Left cardiac atrium (tissue), 4 donors: ENCODE results near the gene MYOCD. TPM values are rescaled to one million over a fixed set of nuclear protein-coding genes. Genes with fewer than 3 reads are reported as not detected.
A peak's percentile ranks its signal among the peaks of the same experiment; 100 is the strongest.

Source experiments
- ATAC-seq, 2 donors: fragments of 200-7000 bp; cut with Tn5 transposase; one replicate each; pipeline ENCODE4 v1.9.1; 2020; ENCODE audit warnings: mild to moderate bottlenecking in 2 of 2, moderate library complexity in 2 of 2
- DNase-seq: peaks from one replicate; pipeline ENCODE4 v3.0.0-alpha.2; 2020
- intact Hi-C, 2 donors: fragments of 100-400 bp; cut with DNase I; formaldehyde crosslinking; loops; one replicate each; pipeline versions ENCODE4 v1.14.1 to v1.15.1; 2022 to 2023
- total RNA-seq, 2 donors: library from RNA; stranded (reverse); fragmentation: NEBNext Ultra II Directional; extraction: Animal tissue kit (Norgen Biotek cat#: 25700); gene quantifications; one replicate each; pipeline ENCODE4 v1.2.1, GENCODE V29; 2021
- donor health status: DM: no; HTN: yes; CAD: no.
- donor health status: DM: no; HTN: yes; CAD: no; lungs with severe emphysema.
- donor health status: DM: yes; HTN: yes; CAD: no.
- donor health status: Dilated cardiomyopathy.

MYOCD gene
- total RNA-seq, 2 donors from 2014 or later: 36.0 to 38.7 TPM

DNA sequence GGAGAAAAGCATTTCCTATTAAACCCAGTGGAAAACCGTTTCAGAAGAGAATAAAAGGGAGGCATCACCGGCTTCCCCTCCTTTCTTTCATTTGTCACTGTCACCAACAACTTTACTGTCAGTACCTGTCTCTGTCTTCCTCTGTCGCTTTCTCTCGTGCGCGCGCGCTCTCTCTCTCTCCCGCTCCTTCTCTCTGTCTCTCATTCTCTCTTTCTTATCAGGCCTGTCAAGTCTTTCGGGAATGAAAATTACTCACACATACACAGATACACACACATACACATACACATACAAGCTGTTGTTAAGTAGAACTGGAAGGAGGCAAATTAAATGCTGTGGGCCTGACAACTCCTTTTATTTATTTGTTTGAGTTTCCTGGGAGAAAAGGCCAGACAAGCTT is 17.6 kb downstream of the MYOCD start:
- peak; percentile 44 to 87 for ATAC-seq
- DNase-seq: peak; percentile 44
- intact Hi-C loops: loop anchor here (5.0 to 10.0 kb wide), 2 partner anchors 49 to 52 kb away; no protein-coding TSS in a partner anchor

DNA sequence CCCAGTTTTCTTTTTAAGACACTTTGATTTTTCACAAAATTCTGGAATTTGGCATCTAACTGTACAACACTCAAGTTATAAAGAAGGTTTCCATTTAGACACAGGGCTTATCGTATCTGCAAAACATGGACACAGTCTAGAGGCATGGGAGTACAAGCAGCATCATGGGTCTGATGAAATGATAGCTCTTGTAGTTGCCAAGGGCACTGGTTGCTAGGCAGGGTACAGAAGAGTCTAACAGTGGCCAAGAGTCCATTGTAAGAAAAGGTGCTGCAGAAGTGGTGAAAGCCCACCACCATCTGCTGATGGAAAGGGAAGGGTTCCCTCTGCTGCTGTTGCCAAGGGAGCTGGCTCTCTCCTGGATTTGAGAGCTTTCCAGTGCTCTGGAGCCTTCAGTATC is 20.8 kb downstream of the MYOCD start:
- intact Hi-C loops: loop anchor here in 1 of 2 donors (10.0 kb wide), 1 partner anchor 48 kb away; no protein-coding TSS in a partner anchor
- DNase-seq: no peak
- no peak for ATAC-seq

DNA sequence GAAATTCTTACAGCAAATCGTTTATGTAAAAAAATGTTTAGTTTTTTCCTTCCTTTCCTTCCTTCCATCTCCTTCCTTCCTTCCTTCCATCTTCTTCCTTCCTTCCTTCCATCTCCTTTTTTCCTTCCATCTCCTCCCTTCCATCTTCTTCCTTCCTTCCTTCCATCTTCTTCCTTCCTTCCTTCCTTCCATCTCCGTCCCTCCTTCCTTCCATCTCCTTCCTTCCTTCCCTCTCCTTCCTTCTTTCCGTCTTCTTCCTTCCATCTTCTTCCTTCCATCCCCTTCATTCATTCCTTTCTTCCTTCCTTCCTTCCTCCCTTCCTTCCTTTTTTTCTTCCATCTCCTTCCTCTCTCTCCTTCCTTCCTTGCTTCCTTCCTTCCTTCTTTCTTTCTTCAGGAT is 22.7 kb downstream of the MYOCD start:
- DNase-seq: no peak
- intact Hi-C loops: loop anchor here in 1 of 2 donors (10.0 kb wide), 1 partner anchor 46 kb away; no protein-coding TSS in a partner anchor
- no peak for ATAC-seq

DNA sequence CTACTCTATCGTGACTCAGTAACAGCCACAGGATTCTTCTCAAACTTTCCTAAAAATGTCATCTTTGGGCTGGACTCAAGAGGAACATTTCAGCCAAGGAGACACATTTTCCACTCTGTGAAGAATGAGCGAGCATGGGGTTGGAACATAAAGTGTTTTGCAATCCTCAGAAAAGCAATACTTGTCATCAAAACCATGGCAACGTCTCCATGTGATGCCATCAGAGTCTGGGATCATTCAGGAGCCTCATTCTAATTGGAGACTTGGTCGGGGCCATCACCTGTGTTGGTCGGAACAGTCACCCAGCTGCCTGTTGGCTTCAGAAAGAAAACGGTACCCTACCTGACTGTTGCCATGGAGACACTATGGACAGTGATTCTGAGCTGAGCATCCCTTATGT is 25.5 kb downstream of the MYOCD start:
- DNase-seq: no peak
- peak; percentile 14 to 65 for ATAC-seq
- intact Hi-C loops: no loop called here

DNA sequence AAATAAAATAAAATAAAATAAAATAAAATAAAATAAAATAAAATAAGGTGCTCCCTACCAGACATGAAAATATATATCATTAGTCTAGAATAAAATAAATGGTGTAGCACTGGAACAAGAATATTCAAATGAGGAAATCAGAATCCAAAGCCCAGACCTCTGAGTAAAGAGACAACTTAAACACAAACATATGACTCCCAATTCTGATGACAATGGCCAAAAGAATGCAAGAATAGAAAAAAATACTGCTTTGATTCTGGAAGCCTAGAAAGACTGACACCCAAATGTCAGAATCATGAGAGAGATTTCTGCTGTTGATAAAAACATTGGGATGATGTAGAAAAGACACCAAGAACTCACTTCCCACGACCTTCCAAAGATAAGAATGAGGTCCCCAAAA is 27.9 kb downstream of the MYOCD start:
- intact Hi-C loops: no loop called here
- no peak for ATAC-seq
- no peak for DNase-seq

DNA sequence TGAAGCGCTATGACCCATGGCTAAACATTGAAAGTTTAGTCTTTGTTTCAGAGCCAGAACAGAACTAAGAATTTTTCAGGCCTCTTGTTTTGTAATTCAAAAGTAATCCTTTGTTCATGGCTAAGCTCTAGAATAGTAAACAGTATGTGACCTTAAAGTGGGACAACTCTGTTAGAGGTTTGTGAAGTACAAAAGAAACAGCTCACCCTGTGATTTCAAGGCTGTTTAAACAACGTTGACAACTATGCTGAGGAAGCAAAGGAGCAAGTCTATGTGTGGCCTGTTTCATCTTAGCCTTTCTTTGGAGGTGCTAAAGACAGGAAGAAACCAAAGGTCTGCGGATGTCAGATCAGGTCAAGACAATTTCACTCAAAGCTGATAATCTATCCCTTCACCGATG is 40.4 kb downstream of the MYOCD start:
- DNase-seq (no peak), ATAC-seq (no peak)
- intact Hi-C loops: no loop called here

DNA sequence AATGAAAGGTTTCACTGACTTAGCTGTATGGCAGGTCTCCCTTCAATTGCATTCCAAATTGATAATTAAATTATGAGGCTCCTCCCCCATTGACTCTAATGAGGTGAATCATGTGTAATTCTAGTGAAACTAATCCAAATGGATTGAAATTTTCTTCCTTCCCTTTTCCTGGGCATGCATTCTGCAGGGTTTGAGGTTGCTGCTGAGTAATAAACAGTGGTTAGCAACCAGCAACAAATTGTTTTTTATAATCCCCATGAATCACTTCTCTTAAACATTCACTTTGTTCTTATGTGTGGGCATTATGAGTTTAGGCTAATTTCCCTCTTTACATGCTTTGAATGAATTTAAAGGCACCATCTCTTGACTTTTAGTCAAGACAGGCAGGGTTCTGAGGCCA is 43.4 kb downstream of the MYOCD start:
- DNase-seq: no peak
- intact Hi-C loops: no loop called here
- no peak for ATAC-seq

DNA sequence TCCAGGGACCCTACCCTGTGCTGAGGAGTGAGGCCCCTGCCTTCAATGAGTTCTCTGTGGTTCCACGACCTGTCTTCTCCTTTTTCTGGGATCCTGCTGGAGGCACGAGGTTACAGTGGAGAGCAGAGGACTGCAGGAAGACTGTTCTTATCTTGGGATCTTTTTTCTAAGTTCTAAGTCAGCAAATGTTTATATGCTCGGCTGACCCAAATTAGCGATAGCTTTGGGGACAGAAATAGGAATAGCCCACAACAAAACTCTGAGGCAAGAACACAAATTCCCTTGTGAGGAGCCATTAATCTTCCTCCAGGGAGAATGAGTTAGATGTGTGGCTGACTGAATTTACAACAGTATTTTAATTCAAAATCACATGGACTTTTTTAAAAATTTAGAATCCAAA is 46.7 kb downstream of the MYOCD start:
- peak in 1 of 2 donors; percentile 36 for ATAC-seq
- intact Hi-C loops: no loop called here

DNA sequence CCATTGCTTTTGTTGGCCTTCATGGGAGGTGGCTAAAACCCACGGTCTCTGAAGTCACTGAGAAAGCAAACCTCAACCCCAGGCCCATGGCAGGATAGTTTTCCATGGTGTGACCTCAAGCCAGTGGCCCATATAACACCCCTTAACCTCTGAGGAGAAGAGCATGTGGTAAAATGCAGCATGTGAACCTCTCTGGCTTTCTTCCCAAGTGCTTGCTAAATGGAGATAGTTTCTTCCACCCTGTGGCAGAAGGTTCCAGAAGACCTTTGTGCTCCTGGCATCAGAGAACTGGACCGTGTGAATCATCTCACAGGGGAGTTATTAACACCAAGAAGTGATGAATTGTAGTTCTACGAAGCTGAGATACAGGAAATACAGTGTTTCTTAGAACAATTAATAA is 47.3 kb downstream of the MYOCD start:
- intact Hi-C loops: no loop called here
- ATAC-seq (peak; percentile 33 to 58), DNase-seq (no peak)

More for the DNA sequence above, 46.7 kb downstream of the MYOCD start:
- no peak for DNase-seq

DNA sequence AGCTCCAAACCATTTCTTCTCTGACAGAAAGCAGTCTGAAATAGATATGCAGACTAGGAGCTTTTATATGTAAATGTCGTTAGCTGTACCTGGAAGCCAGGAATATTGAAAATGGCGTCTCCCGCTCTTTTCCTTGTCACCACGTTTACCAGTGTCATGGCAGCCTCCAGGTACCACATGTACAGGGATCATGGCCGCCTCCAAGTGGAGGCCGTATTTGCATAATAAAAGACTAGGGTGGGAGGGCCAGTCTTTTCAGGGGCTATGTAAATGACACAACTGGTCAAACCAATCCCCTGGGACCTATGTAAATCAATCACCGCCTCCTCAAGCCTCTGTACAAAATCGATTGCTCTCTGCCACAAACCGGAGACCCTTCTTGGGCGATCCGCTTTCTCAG is 54.3 kb downstream of the MYOCD start:
- intact Hi-C loops: no loop called here
- DNase-seq (no peak), ATAC-seq (no peak)

DNA sequence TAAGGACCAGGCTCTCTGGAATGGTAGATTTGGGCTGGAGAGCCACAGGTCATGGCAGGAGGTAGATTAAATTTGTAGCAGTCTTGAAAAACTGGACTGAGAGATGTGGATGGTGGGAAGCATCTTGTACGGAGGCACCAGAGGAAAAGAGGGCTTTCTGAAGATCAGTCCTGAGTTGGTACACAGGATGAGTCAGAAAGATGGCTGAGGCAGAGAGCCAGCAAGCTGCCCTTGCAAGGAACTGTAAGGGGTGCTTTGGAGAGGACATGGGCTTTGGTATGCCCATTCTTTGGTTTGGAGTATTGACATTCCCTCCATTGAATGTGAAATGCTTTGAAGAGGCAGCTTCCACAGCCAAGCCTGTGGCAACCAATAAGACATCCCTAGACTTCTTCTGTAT is 55.9 kb downstream of the MYOCD start:
- intact Hi-C loops: no loop called here
- ATAC-seq (peak in 1 of 2 donors; percentile 51), DNase-seq (no peak)

DNA sequence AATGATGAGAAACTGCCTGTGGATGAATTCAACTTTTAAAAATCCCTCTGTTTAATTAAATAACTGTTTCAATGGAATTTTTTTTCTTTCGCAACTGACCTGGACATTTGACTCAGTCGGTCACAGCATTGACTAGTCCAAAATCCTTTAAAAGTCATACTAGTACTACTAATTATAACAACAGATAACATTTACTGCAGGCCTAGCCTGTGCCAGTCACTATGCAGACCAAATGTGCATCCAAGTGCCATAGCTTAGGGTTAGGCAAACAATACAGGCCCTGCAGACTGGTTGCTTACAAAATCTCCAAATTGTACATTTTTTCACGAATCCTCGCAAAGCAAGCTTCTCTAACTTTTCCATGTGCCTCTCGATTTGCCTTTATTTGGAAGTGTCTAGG is 56.6 kb downstream of the MYOCD start:
- intact Hi-C loops: no loop called here
- no peak for DNase-seq
- no peak for ATAC-seq

DNA sequence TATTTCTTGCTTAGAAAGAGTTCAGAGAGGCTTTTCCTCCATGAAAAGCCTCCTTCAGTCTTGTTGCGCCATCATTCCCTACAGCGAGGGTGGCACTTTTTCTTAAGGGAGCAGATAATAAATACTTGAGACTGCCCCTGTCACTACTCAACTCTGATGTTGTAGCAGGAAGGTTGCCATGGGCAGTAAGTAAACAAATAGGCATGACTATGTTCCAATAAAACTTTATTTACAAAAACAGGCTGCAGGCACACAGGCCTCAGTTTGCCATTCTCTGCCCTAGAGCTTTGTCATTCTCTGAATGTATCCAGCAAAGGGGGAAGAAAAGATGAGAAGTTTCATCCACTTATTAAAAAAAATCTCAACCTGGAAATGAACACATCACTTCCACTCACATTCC is 60.4 kb downstream of the MYOCD start:
- intact Hi-C loops: no loop called here
- ATAC-seq (no peak), DNase-seq (no peak)

DNA sequence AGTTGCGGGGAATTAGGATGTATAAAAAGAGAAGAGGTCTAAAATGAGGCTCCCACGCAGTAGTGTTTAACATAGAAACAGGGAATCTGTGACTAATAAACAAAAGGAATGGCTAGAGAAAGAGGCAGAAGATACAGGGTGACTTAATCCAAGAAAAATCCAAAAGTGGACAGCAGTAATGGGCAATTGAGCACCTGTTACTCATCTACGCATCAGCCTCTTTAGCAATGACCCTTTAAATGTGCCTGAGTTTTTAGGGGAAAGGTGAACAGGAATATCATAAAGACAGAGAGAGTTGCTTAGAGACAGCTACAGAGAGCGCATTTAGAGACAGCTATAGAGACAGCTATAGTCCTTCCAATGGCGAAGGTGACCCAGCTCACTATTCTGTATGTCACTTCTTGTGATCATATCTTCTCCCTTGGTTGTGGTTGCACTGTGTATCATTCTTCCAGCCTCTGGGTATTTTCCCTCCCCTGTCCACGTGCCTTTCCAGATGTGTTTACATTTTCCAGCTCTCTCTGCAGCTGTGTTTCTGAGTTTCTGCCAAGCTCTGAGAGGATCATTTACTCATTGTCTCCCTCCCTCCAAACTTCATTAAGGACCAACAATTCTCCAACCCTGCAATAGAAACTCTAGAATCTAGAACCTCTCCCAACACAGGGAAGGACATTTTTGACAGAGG is 61.5 kb downstream of the MYOCD start:
- ATAC-seq: no peak
- DNase-seq: no peak
- intact Hi-C loops: no loop called here

DNA sequence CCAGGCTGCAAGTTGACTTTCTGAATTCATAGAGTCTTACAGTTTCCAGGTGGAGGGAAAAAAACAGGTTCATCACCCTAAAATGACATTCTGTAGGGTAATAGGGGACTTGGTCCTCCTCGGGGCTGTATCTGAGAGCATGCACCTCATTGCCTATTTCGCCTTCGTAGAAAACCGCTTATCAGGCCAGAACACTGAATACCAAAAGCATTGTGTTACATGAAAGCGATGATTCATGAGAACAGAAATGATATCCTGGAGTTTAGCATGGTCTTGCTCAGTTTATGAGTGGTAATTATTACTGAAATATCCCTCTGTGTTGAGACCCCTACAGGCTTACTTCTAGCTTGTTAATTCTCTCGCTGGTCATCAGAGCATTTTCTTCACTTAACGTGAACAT is 62.2 kb downstream of the MYOCD start:
- DNase-seq (no peak), ATAC-seq (no peak)
- intact Hi-C loops: no loop called here

DNA sequence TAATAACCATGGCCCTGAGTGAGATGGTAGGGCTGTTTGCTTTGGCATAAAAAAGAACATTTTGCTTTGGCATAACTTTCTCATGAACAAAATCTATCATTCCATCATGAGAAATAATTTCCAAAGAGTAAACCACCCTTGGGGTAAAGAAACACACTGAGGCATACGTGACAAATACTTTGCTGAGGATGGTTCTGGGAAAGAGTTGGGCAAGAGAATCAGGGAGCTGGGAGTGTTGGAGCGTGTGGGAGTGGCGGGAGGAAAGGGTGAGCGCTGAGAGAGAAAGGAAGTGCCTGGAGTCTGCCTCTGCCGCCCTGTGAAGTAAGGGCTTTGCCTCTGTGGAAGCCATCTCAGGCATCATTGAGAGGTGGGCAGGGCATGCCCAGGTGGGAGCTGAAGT is 63.4 kb downstream of the MYOCD start:
- DNase-seq: no peak
- peak in 1 of 2 donors; percentile 29 for ATAC-seq
- intact Hi-C loops: no loop called here

DNA sequence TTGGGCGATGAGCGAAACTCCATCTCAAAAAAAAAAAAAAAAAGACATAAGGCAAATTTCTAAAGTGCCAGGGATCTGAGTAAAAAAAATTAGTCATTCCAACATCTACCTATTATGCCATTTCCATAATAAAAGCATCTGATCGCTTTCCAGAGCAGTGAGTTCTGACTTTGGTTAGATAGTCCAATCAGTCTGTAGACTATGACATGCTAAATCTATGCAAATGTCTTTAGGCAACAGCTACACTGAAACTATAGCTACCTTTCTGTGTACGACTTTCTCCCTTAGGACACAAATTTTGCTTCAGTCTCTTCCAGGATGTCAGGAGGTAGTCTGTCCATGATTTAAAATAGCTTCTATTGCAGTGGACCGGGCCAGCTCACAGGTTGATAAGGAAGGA is 64.7 kb downstream of the MYOCD start:
- intact Hi-C loops: loop anchor here (5.0 to 10.0 kb wide), 2 partner anchors 46 to 48 kb away; no protein-coding TSS in a partner anchor
- ATAC-seq (no peak), DNase-seq (no peak)

DNA sequence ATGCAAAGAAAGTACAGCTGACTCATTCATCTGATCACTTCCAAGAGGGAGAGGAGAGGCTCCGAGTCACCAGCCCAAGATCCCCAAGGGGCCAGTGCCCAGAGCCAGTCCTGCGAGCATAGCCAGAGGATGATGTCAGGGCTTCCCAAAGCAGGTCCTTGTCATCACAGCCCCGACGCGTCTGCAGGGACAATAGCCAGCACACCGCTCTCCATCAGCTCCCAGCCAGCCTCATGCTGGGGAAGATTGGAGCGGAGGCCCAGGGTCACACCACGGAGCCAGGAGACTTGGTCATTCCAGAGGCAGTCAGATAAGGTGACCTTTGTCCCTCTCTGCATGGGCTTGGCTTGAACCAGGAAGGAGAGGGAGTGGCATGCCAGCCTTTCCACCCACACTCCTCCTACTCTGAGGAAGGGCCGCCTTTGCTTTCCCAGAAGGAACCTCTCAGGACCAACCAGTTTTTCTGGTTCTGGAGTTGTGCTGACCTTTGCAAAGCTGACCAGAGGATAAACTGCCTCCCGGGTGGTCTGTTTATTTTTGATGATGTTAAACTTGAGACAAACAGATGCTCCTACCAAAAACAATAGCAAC is 65.3 kb downstream of the MYOCD start:
- DNase-seq (peak; percentile 85), ATAC-seq (peak; percentile 78 to 85)
- intact Hi-C loops: loop anchor here (5.0 to 10.0 kb wide), 2 partner anchors 46 to 49 kb away; no protein-coding TSS in a partner anchor

DNA sequence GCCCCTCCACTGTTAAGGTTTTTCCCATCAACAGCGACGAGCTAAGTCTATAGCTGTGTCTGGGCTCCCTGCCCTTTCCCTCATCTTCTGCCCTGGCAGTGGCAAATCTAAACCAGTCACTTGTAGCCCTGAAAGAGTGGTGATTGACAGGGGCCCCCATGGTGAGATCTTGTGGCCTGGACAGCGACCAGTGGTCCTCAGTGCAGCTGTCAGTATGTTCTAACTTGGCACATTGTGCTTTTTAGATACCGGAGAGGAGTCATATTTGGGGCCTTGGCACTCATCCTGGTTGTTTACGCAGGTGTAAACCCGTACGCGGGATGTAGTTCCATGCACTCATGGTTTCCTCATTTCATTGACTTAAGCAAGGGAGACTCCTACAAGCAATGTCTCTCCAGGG is 66.1 kb downstream of the MYOCD start:
- ATAC-seq: peak; percentile 41 to 64
- intact Hi-C loops: loop anchor here (5.0 to 10.0 kb wide), 2 partner anchors 47 to 50 kb away; no protein-coding TSS in a partner anchor
- peak; percentile 63 for DNase-seq

DNA sequence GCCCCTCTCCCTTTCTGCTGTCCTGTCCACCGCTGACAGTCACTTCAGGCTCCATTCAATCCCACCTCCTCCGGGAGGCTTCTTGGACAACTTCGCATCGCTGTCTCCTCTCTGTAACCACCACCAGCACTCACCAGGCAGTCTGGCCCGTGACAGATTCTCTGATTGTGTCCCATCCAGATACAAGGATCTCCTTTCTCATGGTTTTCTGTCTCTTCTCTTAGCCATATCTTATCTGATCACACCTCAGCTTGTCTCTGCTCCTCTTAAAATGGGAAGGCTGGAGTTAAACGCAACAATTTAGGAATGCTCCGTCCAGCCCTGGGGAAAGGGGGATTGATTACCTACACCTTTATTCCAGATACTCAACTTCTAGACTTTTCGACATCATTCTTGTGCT is 66.7 kb downstream of the MYOCD start:
- intact Hi-C loops: loop anchor here (5.0 to 10.0 kb wide), 2 partner anchors 48 to 50 kb away; no protein-coding TSS in a partner anchor
- no peak for DNase-seq

DNA sequence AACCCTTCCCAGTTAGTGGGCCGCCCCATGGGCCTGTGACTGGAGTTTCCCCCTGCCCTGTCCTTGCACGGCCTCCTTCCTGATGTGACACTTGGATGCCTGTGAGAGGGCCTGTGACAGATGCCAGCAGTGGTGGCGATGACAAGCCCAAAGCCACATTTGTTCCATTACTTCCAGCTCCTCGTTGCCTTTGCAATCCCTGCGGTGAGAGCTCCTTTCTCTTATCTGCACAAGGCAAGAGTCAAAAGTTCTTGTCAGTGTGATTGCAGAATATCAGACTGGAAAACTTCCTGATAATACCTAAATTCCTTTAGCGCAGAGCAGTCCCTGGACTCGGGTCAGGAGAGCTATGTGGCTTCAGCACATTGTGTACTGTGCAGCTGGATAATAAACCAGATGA is 69.2 kb downstream of the MYOCD start:
- ATAC-seq: peak; percentile 55 to 64
- peak; percentile 70 for DNase-seq
- intact Hi-C loops: loop anchor here (5.0 to 10.0 kb wide), 2 partner anchors 50 to 53 kb away; no protein-coding TSS in a partner anchor

More for the DNA sequence above, 66.7 kb downstream of the MYOCD start:
- ATAC-seq: no peak
